ENCODE measurements around the gene TSTD2.
"Not testable (repeated sequence)": the region's sequence is repeated elsewhere in the genome, so short reads cannot be mapped to it uniquely, and the experiment has no call there.

Gene TSTD2

DNA sequence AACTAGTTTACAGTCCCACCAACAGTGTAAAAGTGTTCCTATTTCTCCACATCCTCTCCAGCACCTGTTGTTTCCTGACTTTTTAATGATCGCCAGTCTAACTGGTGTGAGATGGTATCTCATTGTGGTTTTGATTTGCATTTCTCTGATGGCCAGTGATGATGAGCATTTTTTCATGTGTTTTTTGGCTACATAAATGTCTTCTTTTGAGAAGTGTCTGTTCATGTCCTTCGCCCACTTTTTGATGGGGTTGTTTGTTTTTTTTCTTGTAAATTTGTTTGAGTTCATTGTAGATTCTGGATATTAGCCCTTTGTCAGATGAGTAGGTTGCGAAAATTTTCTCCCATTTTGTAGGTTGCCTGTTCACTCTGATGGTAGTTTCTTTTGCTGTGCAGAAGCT lies 51.6 kb downstream of the TSTD2 start:
- not testable (repeated sequence) for DNase-seq

DNA sequence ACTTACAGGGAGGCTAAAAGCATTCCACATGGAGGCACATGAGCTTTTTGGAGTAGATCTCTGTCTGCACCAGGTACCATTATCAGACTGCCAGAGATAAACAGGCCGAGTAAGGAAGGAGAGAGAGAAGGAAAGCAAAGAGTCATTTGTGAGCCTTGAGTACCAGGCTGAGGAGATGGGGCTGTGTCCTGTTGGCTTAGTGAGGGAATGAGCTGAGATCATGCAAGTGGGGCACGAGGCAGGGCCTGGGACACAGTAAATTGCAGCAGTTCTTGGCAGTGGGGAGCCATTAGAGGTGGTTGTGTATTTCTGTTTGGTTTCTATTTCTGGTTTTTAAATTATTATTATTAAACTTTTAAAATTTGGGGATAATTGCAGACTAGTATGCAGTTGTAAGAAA lies 53.3 kb downstream of the TSTD2 start:
- no peak for DNase-seq

DNA sequence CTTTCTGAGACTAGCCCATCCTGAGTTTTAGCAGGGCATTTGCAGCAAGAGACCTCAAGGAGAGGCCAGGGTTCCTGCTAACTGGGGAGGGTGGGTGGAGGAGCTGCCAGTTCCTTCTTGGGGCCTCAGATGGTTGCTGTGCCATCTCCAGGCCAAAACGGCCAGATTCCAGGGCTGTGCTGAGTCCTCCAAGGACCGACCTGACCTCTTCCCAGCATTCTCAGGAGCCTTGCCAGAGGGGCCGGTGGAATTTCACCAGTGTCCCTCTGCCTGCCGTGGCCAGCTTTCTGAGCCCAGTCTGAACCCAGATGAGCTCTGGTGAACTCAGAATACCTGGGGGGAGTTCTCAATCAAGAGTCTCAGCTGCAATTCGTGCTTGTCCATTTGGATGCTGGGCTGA lies 54.3 kb downstream of the TSTD2 start:
- no peak for DNase-seq

DNA sequence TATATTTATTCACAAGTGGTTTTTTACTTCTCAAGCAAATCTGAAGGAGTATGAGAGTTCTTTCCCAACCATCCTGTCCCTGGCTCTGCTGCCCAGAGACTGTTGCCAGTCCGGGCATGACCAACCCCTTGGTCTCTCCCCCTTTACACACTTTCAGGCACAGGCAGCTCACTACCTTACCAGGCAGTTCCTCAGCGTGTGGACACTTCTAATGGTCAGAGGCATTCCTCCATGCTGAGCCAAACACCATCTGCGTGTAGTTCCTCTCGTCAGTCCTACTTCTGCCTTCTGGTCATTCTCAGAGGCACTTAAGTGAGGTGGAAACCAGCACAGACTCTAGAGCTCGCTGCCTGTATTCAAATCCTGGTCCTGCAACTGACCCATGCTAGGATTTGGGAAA lies 56.1 kb downstream of the TSTD2 start:
- no peak for DNase-seq

DNA sequence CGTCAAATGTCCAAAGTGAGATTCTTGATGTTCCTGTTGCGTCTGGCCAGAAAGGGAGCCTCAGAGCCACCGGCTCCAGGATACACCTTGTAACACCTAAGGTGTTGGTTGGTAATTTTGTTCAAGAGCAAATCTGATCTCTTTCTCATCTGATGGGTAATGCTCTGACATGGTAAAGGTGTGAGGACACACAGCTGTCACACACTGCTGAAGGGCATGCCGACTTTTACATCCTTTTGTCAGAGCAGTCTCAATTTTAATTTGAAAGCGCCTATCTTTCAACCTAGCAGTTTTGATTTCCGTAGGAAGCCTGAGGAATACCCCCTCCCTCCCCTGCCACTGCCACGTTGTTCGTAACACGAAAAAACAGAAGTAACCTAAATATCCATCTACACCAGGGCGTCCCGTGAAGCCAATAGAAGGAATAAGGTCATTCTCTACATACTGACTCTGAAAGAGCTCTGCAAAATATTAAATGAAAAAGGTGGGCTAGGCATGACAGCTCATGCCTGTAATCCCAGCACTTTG lies 57.4 kb downstream of the TSTD2 start:
- no peak for DNase-seq

DNA sequence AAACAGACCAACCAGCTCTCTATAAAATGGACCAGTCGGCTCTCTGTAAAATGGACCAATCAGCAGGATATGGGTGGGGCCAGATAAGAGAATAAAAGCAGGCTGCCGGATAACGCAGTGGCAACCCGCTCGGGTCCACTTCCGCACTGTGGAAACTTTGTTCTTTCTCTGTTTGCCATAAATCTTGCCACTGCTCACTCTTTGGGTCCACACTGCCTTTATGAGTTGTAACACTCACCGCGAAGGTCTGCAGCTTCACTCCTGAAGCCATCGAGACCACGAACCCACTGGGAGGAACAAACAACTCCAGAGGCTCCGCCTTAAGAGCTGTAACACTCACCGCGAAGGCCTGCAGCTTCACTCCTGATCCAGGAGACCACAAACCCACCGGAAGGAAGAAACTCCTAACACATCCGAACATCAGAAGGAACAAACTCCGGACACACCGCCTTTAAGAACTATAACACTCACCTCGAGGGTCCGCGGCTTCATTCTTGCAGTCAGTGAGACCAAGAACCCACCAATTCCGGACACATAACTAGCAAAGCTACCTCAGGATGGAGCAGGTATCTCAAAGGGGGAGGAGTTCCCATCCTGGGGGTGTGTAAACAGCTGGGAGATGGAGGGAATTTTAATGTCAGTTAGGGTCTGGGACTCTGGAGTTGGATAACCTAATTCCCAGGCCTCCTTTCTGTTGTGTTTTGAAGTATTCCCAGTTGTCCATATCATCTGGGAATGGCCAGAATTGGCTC lies 58.1 kb downstream of the TSTD2 start:
- not testable (repeated sequence) for DNase-seq

DNA sequence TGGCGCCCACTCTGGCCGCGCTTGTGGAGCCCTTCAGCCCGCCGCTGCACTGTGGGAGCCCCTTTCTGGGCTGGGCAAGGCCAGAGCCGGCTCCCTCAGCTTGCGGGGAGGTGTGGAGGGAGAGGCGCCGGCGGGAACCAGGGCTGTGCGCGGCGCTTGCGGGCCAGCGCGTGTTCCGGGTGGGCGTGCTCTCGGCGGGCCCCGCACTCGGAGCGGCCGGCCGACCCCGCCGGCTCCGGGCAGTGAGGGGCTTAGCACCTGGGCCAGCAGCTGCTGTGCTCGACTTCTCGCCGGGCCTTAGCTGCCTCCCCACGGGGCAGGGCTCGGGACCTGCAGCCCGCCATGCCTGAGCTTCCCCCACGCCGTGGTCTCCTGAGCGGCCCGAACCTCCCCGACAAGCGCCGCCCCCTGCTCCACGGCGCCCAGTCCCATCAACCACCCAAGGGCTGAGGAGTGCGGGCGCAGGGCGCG lies 59.0 kb downstream of the TSTD2 start:
- not testable (repeated sequence) for DNase-seq

DNA sequence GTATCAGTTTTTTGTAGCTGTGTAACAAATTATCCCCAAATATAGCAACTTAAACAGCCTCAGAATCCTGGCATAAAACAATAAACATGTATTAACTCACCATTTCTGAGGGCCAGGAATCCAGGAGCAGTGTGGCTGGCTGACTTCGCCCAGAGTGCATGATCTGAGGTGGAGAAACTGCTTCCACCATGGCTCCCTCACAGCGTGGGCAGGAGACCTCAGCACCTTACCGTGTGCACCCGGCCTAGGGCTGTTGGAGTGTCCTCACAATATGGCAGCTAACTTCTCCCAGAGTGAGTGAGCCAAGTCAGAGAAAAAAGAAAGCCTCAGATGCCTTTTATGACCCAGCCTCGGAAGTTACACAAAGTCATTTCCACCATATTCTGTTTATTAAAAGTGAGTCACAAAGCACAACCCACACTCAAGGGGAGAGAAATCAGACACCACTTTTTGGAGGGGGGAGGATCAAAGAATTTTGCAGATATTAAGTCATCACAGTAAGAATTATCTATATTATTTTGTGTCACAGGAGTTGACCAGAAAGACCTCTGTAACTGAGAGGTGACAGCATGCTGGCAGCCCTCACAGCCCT lies 59.6 kb downstream of the TSTD2 start:
- DNase-seq = no peak

DNA sequence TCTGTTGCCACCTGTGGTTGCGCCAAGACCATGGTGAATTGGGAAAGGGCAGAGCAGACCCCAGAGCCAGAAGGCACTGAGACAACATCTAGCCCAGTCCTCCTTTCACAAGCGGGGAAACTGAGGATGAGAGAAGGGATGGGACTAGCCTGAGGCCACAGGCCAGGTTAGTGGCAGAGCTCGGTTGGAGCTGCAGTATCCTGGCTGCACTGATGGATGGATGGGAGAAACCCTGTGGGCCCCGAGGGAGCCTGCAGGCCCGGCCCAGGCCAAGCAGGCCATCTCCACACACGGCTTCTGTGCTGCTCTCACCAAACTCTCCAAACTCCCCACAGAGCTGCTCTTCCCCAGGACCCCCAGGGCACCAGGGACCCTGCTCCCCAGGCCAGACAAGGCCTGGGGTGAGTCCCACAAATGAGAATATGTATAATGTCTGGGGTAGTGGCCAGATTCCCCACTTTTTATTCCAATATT lies 60.2 kb downstream of the TSTD2 start:
- DNase-seq = no peak

DNA sequence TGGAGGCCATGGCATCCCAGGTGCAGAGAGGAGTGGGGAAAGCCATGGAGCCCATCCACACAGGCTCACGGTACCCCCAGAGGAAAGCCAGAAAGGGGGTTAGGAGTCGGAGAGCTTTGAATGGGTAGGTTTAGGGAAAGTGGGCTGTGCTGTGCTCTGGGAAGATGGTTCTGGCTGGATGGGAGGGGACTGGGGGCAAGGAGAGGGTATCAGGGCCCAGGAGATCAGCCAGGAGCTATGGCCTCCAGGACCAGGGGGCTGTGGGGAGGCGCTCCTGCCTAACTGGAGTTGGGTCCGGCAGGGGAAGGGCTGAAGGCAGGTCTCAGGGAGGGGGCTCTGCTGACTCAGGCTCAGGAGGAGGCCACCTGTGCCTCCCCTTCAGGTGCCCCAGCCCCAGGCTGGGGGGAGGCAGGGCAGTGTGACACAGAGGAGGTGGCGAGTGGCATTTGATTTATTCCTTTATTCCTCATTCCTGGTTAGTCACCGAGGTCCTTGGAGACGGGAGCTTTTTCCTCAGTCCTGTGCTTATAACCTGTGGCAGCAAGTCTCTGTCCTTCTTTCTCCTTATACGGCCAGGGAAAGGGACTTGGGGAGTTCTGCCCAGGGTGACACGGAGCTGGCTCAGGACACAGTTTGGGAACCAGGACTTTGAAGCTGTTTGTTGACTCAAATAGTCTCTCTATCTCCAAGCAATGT lies 60.8 kb downstream of the TSTD2 start:
- DNase-seq = no peak

DNA sequence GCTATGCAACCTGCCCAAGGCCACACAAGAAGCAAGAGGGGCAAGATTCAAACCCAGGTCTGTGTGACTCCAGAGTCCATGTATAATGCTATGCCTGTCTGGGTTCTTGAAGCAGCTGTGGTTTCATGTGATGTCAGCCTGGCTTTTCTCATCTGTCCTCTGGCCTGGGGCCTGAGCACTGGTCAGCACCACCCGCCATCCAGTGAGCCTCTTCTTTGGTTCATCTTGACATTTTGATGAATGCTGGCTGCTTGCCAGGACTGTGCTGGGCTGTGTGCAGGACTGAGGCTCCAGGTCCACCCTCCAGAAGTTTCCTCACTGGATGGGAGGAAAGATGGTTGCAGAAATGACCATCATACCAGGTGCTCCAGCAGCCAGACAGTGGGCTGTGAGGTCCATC lies 61.5 kb downstream of the TSTD2 start:
- no peak for DNase-seq

DNA sequence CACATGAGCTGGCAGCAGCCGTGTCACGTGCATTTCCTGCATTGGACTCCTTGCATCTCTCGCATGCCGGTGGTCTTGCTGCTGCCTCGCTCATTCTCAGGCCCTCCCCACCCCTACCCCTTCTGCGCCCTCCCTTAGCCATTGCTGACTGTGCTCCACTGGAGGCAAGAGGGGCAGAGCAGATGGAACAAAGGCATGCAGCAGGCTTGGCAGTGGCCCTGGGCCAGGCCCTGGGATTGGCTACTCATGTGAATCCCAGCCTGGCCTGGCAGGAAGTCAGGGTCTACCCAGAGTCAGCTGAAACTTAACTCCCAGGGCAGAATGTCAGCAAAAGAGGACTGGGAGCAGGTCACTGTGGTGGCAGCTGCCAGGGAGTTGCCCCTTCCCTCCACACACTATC lies 62.3 kb downstream of the TSTD2 start:
- no peak for DNase-seq

DNA sequence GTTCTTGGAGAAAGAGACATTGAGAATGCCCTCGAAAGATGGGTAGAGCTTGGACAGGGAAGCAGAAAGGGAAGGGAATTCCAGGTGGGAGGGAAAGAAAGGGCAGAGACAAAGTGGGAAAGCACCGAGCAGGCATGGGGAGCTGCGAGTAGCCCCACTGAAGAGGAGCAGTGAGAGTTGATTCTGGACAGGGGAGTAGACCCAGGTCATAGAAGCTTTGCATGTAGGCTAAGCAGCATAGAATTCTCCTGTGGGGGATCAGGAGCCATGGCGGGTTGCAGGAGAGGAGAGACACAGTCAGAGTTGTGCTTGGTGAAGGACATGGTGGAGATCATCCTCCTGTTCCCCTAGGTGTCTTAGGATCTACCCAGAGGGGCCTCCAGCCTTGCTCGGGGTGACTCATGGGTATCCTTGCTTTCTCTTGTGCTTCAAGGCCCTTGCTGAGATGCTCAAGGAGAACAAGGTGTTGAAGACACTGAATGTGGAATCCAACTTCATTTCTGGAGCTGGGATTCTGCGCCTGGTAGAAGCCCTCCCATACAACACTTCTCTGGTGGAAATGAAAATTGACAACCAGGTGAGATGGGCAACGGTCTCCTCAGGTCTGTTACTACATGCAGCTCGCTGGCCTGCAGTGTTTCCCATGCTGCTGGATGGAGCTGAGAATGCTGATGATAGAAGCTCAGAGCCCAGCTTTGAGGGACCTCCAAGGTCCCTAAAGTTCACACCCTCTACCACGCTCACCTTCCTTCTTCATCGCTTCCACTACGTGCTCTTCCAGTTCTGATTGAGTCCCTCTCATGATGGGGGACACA lies 64.5 kb downstream of the TSTD2 start:
- no peak for DNase-seq

DNA sequence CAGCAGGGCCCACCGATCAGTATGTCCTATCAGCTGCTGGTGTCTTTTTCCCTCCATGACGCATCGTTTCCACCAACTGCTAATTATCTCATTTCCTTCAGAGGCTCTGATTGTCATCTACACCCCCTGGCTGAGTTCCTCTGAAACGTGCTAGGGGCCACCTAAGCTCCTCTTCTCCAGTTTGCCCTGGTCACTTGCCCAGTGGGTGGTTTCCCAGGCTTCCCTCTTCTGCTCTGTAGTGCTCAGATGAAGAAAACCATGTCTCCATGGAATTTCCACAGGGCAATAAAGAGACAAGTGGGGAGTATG lies 65.3 kb downstream of the TSTD2 start:
- DNase-seq = no peak

DNA sequence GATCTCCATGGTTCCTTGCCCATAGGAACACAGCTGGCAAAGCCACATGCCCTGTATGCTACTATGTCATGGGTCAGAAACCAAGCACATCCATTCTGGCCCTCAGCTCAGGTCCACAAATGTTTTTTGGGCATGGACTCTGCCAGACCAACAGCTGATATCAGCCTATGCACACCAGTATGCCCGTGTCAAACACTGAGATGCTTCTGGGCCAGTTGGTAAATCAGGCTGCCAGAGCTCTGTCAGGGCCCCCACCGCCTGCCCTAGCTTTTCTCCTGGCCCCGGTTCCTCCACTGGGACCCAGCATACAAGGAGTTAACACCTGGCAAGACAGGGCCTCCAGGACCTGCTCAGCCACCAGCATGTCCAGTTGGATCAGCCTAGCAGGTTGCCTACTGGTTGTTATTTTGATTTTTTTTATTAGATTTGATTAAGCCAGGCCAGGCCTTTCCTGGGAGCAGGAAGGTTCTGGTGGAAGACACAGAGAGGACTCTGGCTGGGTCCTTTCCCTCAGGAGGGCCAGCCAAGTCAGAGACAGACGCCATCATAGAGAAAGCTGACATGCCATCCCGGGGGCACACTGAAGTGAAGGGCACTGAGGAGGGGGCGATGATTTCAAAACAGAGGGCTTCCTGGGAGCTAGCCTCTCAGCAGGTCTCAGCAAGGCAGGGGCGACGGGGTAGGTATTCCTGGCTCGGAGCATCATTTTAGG lies 65.8 kb downstream of the TSTD2 start:
- no peak for DNase-seq

DNA sequence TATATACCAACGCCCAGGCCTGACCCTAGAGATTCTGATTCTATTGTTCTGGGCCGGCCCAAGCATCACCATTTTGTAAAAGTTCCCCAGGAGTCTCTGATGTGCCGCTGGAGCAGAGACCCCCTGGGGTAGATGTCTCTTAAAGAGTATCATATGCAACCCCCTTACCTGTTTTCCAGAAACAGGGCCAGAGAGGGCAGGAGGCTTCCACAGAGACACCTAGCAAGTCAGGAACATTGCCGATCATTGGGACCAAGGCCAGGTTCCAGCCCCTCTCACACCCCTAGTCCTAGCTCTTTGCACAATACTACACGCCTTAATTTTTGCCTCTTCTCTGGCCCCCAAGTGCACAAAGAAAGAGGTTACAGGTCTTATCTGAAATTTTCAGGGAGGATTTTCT lies 67.9 kb downstream of the TSTD2 start:
- DNase-seq = no peak

DNA sequence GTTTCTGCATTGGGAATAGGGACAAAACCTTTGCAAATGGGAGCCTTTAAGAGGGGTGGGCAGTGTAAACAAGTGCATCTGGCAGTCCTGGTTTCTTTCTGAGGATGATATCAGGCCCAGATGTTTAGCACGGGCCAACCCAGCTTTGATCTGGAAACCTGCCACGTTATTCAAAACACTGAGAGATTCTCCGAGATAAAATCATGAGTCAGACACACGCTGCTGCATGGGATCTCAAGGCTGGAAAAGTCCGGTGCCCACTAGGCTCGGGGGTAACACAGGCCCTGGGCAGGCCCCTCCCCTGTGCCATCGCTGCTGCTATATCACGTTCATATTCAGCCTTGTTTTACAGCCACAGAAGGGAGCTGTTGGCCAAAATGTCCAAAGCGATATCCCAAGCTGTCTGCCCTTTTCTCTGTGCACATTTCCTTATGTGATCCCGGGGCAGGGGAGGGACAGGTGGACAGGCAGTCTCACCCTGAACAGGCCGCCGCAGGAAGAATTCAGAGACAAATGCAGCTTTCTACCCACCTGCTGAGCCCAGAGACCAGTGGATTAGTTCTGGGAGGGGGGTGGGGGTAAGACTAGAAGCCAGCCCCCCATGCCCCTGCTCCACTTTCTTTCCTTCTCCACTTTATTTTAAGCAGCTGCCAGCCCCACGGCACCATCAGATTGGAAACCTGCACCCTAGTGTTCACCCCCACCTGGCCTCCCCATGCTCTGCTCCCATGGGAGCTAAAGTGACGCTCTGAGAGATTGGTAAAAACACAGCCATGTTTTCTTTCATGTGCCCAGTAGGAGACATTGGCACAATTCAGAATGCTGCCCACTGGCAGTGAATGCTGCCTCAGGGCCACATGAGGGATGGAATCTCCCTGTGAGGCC lies 68.6 kb downstream of the TSTD2 start:
- DNase-seq = no peak

DNA sequence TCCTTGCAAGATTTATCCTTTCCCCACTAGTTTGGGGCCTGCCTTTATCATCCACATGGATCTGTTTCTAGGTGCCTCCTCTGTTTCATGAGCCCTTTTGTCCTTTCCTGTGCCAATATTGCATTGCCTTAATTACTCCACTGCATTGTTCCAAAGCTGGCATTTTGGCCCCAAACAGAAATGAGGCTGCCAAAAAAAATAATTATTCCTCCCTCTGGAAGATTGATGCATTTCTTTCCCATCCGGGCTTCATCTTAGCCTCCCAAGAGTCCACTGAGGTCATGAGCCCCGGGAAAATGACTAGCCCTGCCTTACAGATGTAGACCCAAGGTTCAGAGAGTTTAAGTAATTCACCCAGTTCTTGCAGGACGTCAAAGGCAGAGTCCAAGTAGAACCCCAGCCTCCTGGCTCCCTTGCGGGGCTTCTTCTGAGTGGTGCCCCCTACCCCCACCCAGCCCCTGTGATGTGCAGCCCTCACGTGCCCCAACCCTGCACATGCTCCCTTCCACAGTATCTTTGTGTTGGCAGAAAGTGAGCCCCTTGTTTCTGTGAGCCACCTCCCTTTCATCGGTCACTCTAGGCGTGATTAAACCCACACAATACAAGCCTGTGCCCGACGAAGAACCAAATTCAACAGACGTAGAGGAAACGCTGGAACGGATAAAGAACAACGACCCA lies 69.6 kb downstream of the TSTD2 start:
- no peak for DNase-seq

DNA sequence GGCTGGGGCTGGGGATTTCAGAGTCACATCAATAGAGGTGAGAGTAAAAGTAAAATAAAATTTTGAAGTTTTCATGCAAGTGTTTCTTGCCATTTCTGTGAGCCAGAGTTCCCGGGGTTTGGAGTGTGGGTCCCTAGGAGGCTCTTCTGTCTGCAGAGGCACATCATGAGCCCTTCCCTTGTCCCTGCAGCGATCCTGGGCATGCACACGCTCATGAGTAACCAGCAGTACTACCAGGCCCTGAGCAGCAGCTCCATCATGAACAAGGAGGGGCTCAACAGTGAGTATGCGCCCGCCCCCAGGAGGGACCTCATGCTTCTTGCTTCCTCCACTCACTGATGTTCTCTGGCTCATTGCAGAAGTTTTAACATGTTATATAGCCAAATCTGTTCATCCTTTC lies 70.6 kb downstream of the TSTD2 start:
- DNase-seq = no peak

DNA sequence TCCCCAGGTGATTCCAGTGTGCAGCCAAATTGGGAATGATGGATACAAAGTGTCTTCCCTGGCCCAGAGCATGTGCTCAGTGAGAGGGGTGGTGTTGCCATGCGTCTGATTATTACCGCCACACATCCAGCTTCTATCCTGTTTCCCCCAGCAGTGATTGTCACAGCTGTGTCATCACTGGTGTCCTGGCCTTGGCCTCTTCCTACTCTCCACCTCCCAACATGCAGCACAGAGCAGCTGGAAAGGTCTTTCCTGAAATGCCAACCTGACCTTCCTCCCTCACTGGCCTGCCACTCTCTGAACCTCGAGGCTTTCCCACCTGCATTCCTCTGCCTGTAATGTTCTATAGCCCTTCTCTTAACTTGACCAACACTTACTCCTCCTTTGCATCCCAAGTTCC lies 71.7 kb downstream of the TSTD2 start:
- DNase-seq = no peak

DNA sequence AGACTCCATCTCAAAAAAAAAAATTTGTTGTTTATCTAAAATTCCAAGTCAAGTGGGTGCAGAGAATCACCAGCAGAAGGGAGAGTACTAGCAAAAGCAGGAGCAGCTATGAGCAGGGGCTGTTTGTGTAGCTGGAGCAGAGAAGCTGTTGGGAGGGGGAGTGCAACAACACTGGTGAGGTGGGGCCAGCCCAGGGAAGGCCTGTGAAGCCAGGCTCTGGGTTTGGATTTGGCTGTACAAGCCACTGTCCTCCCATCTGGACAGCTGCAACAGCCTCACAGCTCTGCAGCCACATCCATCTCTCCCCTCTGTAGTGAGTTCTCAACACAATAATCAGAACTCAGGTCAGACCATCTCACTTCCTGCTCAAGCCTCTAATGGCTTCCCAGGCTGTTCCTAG lies 72.3 kb downstream of the TSTD2 start:
- no peak for DNase-seq
